ENCODE measurements around the gene PCCA.
"Not testable (repeated sequence)": the region's sequence is repeated elsewhere in the genome, so short reads cannot be mapped to it uniquely, and the experiment has no call there.

- not testable (repeated sequence) for TF ChIP-seq SUZ12 (IDR thresholded peaks at IDR 0.05; ENCODE audit: extremely low read depth, insufficient read depth, insufficient read length); YY1 (IDR thresholded peaks at IDR 0.05; ENCODE audit: insufficient read depth, insufficient read length)
These were observed 229.6 kb downstream of the PCCA start for GRCh38 chr13:100318473-100318872.
